HepG2 (cell line): ENCODE data around the gene PIGW. TPM values are rescaled to one million over a fixed set of nuclear protein-coding genes. Genes with fewer than 3 reads are reported as not detected.

Source experiments
- FOXC1 ChIP-seq: sonication (generic); formaldehyde crosslinking; IDR thresholded peaks from 2 replicates; pipeline ENCODE4 v1.8.0; 2022; ENCODE audit warnings: mild to moderate bottlenecking, missing genetic modification reagents, borderline replicate concordance
- FOXP1 ChIP-seq, 2 experiments: fragments of 450-650 bp in 1 of 2; IDR thresholded peaks; 2 replicates each; pipeline ENCODE4 v1.6.1; 2017 to 2018; ENCODE audit warnings: antibody characterized with exemption in 1 of 2
- HCFC1 ChIP-seq: fragments of 150-350 bp; IDR thresholded peaks from 2 replicates; pipeline ENCODE4 v1.6.1; 2014; ENCODE audit warnings: low read depth, low read length
- HHEX ChIP-seq: IDR thresholded peaks from 2 replicates; pipeline ENCODE4 v1.6.1; 2016; ENCODE audit warnings: control low read depth
- MED1 ChIP-seq: sonication (generic); formaldehyde crosslinking; IDR thresholded peaks from 2 replicates; pipeline ENCODE4 v1.4.0; 2020; ENCODE audit warnings: missing genetic modification reagents
- MEIS2 ChIP-seq: sonication (generic); formaldehyde crosslinking; IDR thresholded peaks from 2 replicates; pipeline ENCODE4 v1.9.0; 2021; ENCODE audit warnings: mild to moderate bottlenecking, missing genetic modification reagents
- NFKBIZ ChIP-seq: IDR thresholded peaks from 2 replicates; pipeline ENCODE4 v1.6.1; 2018; ENCODE audit warnings: missing genetic modification reagents, missing compliant biosample characterization
- PAX8 ChIP-seq: sonication (generic); formaldehyde crosslinking; IDR thresholded peaks from 2 replicates; pipeline ENCODE4 v1.8.0; 2022; ENCODE audit warnings: mild to moderate bottlenecking, missing genetic modification reagents, borderline replicate concordance
- PCBP2 ChIP-seq: fragments of 200-400 bp; formaldehyde crosslinking; optimal IDR thresholded peaks from 2 replicates; pipeline ENCODE3; 2018; ENCODE audit warnings: low read length, low read depth; ENCODE audit not compliant: poor library complexity, severe bottlenecking
- PRDM4 ChIP-seq: sonication (generic); formaldehyde crosslinking; IDR thresholded peaks from 2 replicates; pipeline ENCODE4 v1.9.0; 2021; ENCODE audit warnings: missing genetic modification reagents, borderline replicate concordance
- PREB ChIP-seq: sonication (generic); formaldehyde crosslinking; IDR thresholded peaks from 2 replicates; pipeline ENCODE4 v1.4.0; 2020; ENCODE audit warnings: missing genetic modification reagents
- THYN1 ChIP-seq: sonication (generic); formaldehyde crosslinking; IDR thresholded peaks from 2 replicates; pipeline ENCODE4 v1.8.1; 2023; ENCODE audit warnings: low read depth, mild to moderate bottlenecking, moderate library complexity, missing genetic modification reagents, borderline replicate concordance
- TOPORS ChIP-seq: sonication (generic); formaldehyde crosslinking; IDR thresholded peaks from 2 replicates; pipeline ENCODE4 v1.8.0; 2023; ENCODE audit warnings: mild to moderate bottlenecking, missing genetic modification reagents
- YEATS4 ChIP-seq: sonication (generic); formaldehyde crosslinking; IDR thresholded peaks from 2 replicates; pipeline ENCODE4 v1.4.0; 2020; ENCODE audit warnings: missing genetic modification reagents, borderline replicate concordance
- ZEB1 ChIP-seq: IDR thresholded peaks from 2 replicates; pipeline ENCODE4 v1.6.1; 2012; ENCODE audit warnings: mild to moderate bottlenecking, low read depth, inconsistent platforms; ENCODE audit not compliant: insufficient replicate concordance
- ZFYVE20 ChIP-seq: sonication (generic); formaldehyde crosslinking; IDR thresholded peaks from 2 replicates; pipeline ENCODE4 v1.8.0; 2023; ENCODE audit warnings: low read depth, mild to moderate bottlenecking, moderate library complexity, missing genetic modification reagents, borderline replicate concordance
- ZNF280B ChIP-seq: sonication (generic); formaldehyde crosslinking; IDR thresholded peaks from 2 replicates; pipeline ENCODE4 v1.5.0; 2020; ENCODE audit warnings: missing genetic modification reagents, mild to moderate bottlenecking, borderline replicate concordance
- ZNF383 ChIP-seq: sonication (generic); formaldehyde crosslinking; IDR thresholded peaks from 2 replicates; pipeline ENCODE4 v1.4.0; 2020; ENCODE audit warnings: missing genetic modification reagents, mild to moderate bottlenecking, borderline replicate concordance
- ZNF598 ChIP-seq: sonication (generic); formaldehyde crosslinking; IDR thresholded peaks from 2 replicates; pipeline ENCODE4 v1.5.1; 2020; ENCODE audit warnings: mild to moderate bottlenecking, missing genetic modification reagents, borderline replicate concordance
- ZNF674 ChIP-seq: sonication (generic); formaldehyde crosslinking; IDR thresholded peaks from 2 replicates; pipeline ENCODE4 v1.5.0; 2020; ENCODE audit warnings: low read depth, mild to moderate bottlenecking, missing genetic modification reagents
- ZNF703 ChIP-seq: sonication (generic); formaldehyde crosslinking; IDR thresholded peaks from 2 replicates; pipeline ENCODE4 v1.5.1; 2020; ENCODE audit warnings: missing genetic modification reagents, mild to moderate bottlenecking, moderate library complexity, borderline replicate concordance
- polyA plus RNA-seq, 8 experiments: library from polyadenylated mRNA; depleted of rRNA in 3 of 8; stranded (reverse) in 7 of 8; unstranded in 1 of 8; fragments of >200 nt; fragmentation: Illumina TruSeq in 4 of 8; extraction: Trizol in 4 of 8; gene quantifications; 2 replicates each; pipeline versions ENCODE4 v1.2.1 to v1.2.3, GENCODE V29; 2011 to 2016; ENCODE audit warnings: low read depth in 4 of 8, missing spikeins in 1 of 8, mixed read lengths in 1 of 8; ENCODE audit not compliant: insufficient read depth in 1 of 8
- total RNA-seq, 5 experiments: library from RNA; depleted of rRNA; stranded (reverse); fragments of >200 nt; fragmentation: Illumina TruSeq; extraction: Trizol; gene quantifications; 2 replicates each; pipeline ENCODE4 v1.2.3, GENCODE V29; 2016; ENCODE audit warnings: low read depth in 1 of 5

PIGW gene
- total and polyA plus RNA-seq, 2 of the 13 experiments (the other 11 are each of a cell fraction or from before 2014, with no cell fraction given) = 9.0 to 24.0 TPM

GRCh38 chr17:36545465-36546417, 11.0 kb downstream of the PIGW start (continued):
- TF ChIP-seq PREB (CRISPR knock-in tag) (no peak), ZEB1 (no peak), FOXC1 (peak; percentile 47; the same call in 1 of the 2 replicates), PRDM4 (no peak), ZNF703 (CRISPR knock-in tag) (peak; percentile 38; the same call in 1 of the 2 replicates), HCFC1 (peak; percentile 68), FOXP1 (IDR thresholded peaks at IDR 0.05) (no peak), FOXP1 (CRISPR knock-in tag; IDR thresholded peaks at IDR 0.05) (0 out of 2 replicates have a peak, but pooled peaks have one; percentile 17), ZNF383 (no peak), THYN1 (no peak), MED1 (CRISPR knock-in tag) (peak; percentile 65), MEIS2 (CRISPR knock-in tag) (peak; percentile 8; the same call in 1 of the 2 replicates), ZNF674 (CRISPR knock-in tag) (no peak), HHEX (no peak), PAX8 (0 out of 2 replicates have a peak, but pooled peaks have one; percentile 1), NFKBIZ (CRISPR knock-in tag) (no peak; the same call in 1 of the 2 replicates), YEATS4 (CRISPR knock-in tag) (peak; percentile 93), TOPORS (CRISPR knock-in tag) (peak; percentile 68; the same call in 1 of the 2 replicates), ZNF280B (CRISPR knock-in tag) (peak; percentile 91), ZNF598 (CRISPR knock-in tag) (peak; percentile 35; the same call in 1 of the 2 replicates), ZFYVE20 (CRISPR knock-in tag) (no peak), PCBP2 (no peak)
